NCI-H1694 (cell line): Measurements from ENCODE around the gene CNPY4.
"Not testable (repeated sequence)": the region's sequence is repeated elsewhere in the genome, so short reads cannot be mapped to it uniquely, and the experiment has no call there.

ENCODE experiments used
- DNase-seq: peaks from one replicate; lab custom pipeline; 2025; lab: John Stamatoyannopoulos, UW

Gene CNPY4

DNA sequence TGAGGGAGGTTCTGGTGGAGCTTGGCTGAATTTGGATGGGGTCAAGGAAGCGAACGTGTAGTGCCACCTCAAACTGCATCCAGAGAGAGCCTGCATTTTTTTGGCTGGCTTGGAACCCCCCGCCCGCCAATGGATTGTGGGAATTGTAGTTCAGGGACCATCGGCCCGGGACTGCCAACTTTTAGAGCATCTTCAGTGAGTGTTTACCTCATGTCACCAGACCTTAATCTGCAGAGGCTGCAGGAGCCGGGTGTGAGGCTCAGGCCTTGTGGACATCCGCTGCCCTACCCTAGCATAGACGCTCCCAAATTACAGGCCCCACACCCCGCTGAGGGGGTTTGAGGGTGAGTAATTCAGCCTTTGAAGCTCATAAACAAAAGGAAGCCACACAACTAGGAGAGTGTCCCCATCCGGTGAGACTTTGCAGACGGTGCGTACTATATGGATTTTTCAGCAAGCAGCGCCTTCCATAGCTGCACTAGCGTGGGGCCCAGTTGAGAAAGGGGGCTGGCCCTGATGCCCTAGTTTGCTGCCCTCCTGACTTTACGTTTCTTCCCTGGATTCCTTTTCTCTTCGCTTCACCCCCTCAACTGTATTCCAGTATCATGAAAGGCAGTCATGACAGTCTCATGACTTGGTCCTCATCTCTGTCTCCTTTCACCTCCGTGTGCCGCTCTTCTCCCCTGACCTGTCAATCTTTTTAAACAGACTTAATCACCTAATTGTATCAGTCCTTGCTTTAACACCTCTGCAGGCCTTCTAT lies 717 bp downstream of the CNPY4 start:
- DNase-seq: peak; percentile 66

DNA sequence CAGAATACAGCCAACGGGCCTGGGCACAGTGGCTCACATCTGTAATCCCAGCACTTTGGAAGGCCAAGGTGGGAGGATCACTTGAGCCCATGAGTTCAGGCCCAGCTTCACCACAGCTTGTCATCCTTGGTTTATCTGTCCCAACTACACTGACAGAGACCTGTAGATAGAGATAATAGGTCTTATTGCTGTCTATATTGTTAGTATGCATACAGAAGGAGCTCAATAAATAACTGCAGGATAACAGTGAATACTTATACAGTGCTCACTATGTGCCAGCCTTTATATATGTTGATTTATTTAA lies 1.3 kb downstream of the CNPY4 start:
- DNase-seq: no peak

- no peak for DNase-seq
Measured at GRCh38 chr7:100122067-100122466, 2.6 kb downstream of the CNPY4 start.

GRCh38 chr7:100122568-100122967 lies 3.1 kb downstream of the CNPY4 start:
- DNase-seq: no peak

DNA sequence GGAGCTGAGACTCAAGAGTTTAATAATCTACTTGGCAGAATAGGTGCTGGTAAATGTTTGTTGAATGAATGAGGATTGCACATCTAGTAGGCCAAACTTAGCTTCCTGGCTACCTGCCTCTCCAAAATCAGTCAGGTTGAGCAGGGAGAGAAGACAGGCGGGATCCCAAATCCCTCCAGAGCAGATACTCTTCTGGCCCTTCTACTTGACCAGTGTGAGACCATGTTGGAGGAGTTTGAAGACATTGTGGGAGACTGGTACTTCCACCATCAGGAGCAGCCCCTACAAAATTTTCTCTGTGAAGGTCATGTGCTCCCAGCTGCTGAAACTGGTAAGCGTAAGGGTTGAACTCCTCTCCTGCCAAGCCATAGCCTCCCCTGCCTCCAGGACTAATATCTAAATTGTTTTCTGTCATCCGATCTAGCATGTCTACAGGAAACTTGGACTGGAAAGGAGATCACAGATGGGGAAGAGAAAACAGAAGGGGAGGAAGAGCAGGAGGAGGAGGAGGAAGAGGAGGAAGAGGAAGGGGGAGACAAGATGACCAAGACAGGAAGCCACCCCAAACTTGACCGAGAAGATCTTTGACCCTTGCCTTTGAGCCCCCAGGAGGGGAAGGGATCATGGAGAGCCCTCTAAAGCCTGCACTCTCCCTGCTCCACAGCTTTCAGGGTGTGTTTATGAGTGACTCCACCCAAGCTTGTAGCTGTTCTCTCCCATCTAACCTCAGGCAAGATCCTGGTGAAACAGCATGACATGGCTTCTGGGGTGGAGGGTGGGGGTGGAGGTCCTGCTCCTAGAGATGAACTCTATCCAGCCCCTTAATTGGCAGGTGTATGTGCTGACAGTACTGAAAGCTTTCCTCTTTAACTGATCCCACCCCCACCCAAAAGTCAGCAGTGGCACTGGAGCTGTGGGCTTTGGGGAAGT lies 5.1 kb downstream of the CNPY4 start:
- no peak for DNase-seq

GRCh38 chr7:100126239-100126930 lies 7.0 kb downstream of the CNPY4 start:
- DNase-seq: no peak

DNA sequence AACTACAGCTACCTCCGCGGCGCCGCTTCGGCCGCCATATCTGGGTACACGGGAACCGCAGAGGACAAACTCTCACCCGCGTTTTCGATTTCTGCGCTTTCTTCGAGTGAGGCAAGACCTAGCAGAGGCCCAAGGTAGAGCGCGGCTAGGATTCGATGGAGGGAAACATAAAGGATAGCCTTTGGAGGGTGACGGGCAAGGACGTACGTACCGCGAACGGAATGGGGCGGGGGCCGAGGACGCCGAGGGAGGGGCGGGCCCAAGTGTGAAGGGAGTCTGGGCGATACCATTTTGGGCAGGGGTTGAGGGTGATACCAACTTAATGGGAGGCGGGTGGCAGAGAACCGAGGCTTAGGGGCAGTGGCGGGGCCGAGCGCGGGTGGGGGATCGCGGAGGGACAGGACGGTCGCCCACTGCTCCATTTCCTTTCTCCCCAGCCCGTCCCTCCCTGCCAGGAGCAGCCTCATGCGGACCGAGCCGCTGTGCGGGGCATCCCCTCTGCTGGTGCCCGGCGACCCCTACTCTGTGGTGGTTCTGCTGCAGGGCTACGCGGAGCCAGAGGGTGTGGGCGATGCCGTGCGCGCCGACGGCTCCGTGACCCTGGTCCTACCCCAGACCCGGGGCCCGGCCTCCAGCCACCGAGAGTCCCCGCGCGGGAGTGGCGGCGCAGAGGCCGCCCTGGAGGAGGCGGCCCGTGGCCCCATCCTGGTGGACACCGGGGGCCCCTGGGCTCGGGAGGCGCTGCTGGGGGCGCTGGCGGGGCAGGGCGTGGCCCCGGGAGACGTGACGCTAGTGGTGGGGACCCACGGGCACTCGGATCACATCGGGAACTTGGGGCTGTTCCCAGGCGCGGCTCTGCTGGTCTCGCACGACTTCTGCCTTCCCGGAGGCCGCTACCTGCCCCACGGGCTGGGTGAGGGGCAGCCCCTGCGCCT lies 7.8 kb downstream of the CNPY4 start, which contains the start of gene MBLAC1:
Gene MBLAC1, plus strand, starts transcription at position 37 of the 935 bp plus-strand sequence. Its CDS starts 429 bp downstream, at position 466.
- peak; percentile 88 for DNase-seq

DNA sequence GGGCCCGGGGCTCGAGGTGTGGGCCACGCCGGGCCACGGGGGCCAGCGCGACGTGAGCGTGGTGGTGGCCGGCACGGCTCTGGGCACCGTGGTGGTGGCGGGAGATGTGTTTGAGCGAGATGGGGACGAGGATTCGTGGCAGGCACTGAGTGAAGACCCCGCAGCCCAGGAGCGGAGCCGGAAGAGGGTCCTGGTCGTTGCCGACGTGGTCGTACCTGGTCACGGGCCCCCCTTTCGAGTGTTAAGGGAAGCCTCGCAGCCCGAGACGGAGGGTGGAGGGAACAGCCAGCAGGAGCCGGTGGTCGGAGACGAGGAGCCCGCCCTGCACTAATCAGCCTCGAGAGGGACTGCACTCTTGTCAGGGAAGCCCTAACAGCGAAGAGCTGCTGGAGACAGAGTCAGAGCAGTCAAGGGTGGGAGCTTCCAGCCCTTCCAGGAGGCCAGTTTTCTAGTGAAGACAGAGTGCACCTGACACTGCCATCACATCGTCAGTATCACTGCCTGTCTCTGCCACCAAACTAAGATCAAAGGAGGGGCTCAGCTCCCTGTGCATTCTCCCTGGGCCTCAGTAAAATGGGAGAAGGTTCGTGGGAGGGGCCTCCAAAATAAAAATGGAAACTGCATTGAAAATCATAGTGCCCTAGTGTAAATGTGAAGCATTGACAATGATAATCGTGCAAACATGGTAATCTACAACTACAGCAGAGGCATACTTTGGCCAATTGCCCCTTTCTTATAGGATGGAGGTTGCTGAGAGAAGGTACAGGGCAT lies 8.6 kb downstream of the CNPY4 start:
- no peak for DNase-seq

GRCh38 chr7:100128637-100128963 lies 9.2 kb downstream of the CNPY4 start:
- no peak for DNase-seq

GRCh38 chr7:100130220-100130607 lies 10.8 kb downstream of the CNPY4 start:
- DNase-seq: not testable (repeated sequence)

GRCh38 chr7:100130608-100131453 lies 11.4 kb downstream of the CNPY4 start:
- DNase-seq: peak; percentile 69

DNA sequence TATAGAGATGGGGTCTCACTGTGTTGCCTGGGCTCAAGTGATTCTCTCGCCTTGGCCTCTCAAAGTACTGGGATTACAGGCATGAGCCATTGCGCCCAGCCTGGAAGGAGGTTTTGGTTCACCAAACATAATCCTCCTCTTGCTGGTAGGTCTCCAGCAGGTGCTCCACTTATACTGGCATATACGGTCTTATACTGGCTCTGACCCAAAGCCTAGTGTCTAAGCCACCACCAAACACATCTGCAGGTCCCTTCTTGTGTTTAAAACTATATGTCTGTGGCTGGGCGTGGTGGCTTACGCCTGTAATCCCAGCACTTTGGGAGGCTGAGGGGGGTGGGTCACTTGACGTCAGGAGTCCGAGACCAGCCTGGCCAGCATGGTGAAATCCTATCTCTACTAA lies 12.7 kb downstream of the CNPY4 start:
- DNase-seq: no peak

DNA sequence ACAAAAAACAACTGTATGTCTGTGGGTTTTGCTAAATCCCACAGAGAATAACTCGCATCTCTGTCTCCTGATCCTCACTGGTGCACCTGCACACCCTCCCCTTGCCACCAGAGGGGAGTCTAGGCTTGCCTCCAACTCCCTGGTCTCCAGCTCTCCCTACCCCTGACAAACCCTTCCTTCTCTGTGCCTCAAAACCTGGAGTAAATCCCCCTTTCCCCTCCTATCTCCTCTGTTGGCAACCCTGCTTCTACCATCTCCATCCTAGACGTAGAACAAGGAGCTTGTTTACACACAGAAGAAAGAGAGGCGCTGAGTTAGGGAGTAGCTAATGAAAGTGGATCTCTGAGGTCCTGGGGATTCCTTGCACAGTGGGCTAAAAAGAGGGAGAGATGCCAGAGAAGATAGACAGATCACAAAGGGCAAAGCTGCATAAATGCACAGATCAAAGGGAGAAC lies 13.3 kb downstream of the CNPY4 start:
- DNase-seq: peak; percentile 71

- DNase-seq: no peak
Measured at GRCh38 chr7:100137851-100138760, 18.7 kb downstream of the CNPY4 start.

DNA sequence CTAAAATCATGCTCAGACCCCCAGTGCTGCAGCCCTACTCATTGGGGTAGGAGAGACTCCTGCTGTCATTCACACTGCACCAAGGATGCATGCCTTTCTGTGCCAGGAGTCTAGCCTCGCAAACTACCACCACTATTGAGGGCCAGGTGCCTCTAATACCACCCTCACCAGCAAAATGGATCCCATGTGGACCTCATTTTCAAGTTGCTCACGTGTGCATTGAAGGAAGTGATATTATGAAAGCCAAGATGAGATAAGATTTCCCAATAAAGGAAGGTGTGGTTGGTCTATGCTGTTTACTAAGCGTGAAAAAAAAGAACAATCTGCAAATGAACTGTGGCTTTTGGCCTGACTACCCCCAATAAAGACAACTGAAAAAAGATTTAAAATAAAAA lies 22.1 kb downstream of the CNPY4 start:
- no peak for DNase-seq

- DNase-seq: no peak
Measured at GRCh38 chr7:100142461-100142860, 23.0 kb downstream of the CNPY4 start.

GRCh38 chr7:100146350-100146749 lies 26.9 kb downstream of the CNPY4 start:
- not testable (repeated sequence) for DNase-seq

DNA sequence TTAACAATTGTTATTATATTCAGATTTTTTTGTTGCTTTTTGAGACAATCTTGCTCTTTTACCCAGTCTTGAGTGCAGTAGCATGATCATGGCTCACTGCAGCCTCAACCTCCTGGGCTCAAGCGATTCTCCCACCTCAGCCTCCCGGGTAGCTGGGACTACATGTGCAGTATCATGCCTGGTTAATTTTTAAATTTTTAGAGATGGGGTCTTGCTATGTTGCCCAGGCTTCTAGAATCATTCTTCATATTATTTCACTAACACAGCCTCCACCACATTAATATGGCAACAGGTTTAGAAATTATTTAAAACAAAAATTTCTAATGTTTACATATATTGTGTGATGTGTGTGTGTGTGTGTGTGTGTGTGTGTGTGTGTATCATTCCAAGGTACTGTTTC lies 27.8 kb downstream of the CNPY4 start:
- no peak for DNase-seq

GRCh38 chr7:100148225-100148558 lies 28.8 kb downstream of the CNPY4 start:
- DNase-seq: no peak
